GM21423 (cell line): ENCODE measurements around the gene TCF7L2.

ENCODE experiments used
- ATAC-seq: cut with Tn5 transposase; IDR thresholded peaks from one replicate; pipeline ENCODE4 v1.9.1; 2021; ENCODE audit warnings: mild to moderate bottlenecking, moderate library complexity; ENCODE audit not compliant: unreplicated experiment

Gene TCF7L2

DNA sequence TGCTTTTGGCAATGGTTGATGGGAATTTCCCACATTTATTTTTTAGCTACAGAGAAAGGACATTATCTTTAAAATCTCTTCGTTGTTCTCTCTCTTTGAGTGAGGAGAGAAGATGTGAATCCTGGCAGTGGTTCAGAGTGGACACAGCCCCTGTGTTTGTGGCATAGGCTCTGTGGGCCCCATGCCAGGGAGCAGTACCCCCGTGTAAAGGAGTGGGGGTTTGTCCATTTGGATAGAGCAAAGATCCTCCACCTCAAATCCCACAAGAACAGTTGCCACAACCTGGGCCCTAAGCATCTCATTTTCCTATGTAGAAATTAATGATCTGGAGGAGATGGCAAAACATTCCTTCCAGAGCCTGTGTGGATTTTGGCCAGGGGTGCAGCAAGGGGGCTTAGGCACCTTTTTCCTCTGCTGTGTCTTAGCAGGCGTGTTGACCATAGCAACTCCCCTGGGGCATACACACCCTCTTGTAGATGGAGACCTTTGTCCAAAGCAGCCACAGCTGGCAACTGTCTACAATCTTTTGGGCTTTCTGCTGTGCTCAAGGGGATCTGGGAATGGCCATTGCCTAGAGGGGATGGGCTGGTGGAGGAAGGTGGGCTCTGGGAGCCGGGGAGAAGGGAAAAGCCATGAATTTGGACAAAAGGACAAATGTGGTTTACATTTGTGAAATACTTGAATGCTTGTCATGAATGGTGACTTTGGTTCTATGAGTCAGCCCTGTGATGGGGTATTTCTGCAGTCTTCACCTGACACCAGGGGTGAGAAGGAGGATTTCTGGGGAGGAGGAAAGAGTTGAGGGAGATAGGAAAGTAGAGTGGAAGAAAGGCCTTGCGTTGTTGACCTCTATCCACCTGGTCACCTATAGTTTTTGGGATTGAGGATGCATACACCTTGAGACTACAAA, 92.0 kb downstream of the TCF7L2 start:
- ATAC-seq: no peak

DNA sequence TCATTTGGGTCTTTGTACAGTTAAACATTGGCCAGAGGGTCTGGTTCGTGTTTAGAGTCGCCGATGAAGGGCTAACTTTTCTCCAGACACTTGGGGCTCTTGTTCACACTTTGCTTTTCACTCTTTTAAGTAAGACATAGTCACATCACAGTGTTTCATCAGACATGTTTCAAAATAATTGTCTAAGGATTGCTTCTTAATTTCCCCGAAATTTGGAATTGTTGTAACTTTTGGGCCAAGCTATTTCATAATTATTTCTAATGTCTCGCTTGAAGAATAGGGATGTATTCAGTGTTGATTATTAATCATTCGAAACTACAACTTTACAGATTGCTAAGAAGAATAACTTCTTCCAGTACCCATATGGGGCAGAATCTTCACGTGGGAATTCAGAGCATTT, 92.8 kb downstream of the TCF7L2 start:
- no peak for ATAC-seq

DNA sequence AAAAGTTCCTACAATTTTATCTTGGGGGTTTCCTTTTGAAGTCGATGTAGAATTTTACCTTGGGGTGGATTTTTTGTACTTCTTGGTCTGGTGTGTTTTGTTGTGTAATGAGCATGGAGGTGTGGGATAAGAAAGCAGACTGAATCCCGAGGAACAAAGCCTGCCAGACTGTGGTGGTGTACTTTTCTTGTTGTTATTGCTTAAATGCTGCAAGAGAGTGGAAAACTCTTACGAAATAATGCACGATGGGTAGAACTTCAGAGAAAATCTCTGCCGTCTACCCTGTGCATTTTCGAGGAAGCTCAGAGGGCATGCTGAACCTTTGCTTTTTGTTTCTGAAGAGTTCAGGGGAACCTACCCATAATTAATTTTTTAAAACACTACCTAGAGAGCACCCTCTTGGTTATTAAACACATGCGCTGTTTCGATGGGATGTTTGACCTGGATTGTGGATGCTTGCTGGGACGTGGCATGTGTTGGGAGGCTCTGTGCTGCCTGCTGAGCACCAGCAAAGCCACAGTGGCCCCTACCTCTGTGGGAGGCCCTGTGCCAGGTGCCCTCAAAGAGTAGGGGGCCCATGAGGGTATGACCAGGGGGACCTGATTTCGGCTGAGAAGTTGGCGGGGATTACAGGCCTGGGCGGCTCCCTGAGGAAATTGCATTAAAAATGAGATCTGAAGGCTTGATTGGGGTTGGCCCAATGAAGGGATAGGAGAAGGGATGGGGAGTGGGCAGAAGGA, 94.1 kb downstream of the TCF7L2 start:
- ATAC-seq: no peak

DNA sequence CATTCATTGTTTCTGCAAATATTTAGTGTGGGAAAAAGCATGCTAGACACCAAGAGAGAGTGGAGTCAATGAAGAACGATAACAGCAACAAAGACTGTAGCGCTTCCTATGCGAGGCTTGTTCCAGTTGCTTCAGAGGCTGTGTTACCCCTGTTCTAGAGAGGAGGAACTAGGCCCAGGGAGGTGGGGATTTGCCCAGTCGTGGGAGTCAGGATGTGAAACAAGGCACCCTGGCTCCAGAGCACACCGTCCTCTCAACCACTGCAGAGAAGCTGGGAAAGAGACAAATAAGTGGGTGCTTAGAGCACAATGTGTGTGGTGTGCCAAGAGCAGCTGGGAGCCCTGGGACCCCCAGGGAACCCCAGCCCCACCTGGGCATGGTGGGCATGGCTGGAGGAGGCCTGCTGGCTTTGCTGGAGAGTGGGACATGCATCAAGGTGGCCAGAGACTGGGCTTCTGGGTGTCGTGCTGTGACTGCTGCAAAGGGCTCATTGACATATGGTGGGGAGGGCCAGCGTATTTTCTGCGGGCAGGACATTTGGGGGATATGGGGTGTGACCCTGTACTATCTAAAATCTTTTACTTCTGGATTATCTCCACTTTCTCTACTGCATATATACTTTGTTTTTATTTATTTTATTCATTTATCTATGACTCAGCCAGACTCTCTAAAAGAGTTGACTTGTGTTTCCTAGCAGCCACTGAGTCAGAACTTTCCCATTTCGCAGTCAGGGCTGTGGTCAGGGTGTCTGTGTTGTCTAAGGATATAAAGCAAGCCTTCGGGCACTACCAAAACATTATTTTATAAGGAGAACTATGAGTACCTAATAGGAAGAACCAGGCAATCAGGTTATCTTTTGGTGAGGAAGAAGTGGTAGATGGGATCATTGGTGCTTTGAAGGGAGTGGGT, 95.4 kb downstream of the TCF7L2 start:
- no peak for ATAC-seq

DNA sequence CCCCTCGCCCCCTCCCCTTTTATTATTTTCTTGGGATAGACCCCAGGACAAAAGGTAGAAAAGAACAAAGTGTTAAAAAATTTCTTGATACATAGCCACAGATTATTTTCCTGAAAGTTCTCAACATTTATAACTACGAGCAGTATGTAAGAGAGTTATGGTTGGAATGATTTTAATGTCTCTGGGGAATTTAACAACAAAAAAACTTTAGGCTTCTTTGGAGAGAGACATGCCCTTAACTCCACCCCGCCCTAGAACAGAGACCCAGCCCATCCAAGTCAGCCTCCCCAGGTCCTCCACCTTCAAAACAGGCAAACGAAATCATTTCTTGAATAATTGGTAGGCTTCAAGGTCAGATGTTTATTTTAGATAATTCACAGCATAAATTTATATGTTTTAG, 97.1 kb downstream of the TCF7L2 start:
- ATAC-seq: no peak

DNA sequence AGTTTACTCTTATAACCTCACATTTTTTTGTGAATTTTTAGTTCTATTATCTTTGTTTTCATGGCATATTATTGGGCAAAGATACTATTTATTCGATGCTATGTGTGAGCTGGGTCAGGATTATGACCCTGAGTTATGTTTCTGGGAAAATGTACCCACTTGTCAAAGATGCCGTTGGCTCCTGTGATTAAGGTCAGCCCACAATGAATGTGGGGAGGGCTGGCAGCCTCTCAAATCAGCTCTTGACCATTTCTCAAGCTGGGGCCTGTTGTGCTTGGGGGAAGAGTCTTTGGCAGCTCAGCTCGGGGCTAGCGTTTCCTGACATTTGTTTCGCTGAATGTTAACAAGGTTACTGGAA, 97.5 kb downstream of the TCF7L2 start:
- ATAC-seq: no peak

DNA sequence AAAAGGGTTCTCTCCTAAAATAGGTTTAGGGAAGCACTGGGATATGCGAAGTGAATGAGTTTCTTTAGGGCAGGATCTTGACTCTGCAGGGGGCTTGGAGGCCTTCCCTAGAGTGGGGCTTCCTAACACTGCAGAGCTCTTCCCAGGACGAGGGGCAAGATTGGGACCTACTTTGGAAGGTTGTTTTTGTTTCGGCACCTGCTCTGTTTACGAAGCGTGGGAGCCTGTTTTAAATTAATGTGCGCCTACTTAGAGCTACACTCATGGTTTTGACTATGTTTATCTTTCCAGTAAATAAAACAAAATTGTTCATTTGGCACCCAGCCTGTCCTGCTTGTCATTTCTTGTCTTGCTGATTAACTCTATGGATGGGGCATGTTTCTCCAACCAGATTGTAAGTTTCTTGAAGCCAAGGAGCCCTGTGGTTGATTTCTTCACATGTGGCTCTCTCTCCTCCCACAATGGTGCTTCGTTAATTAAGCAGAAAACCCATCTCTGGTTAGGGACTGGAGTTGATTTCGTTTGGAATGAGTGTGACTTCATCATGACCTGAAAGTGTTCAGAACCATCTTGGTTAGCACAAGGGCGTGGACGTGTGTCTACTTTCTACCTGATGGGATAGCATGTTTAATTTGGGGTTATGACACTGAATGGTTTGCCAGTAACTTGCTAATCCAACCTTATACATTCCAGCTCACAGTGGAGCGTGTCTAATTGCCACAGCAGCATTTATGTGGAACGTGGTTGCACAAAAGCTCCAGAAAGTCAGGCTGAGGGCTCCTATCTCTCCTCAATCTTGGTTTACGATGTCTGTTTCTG, 98.1 kb downstream of the TCF7L2 start:
- no peak for ATAC-seq

DNA sequence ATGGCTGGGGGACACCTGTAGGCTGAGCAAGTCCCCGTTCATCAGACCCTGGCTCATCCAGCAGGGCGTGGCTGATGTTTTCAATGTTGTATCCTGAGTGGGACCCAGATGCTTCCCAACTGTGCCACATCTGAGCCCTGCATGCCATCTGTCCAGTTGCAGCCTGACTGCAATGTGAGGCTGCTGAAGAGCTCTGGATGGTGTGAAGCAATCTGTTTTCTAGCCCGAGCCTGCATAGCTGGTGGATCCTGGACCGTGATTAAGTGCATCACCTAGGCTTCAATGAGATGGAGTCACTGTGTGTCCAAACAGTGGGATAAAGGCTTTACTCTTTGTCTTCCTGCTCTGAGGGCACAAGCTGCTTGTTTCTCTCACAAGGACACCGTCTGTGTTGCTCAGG, 99.8 kb downstream of the TCF7L2 start:
- ATAC-seq: no peak

DNA sequence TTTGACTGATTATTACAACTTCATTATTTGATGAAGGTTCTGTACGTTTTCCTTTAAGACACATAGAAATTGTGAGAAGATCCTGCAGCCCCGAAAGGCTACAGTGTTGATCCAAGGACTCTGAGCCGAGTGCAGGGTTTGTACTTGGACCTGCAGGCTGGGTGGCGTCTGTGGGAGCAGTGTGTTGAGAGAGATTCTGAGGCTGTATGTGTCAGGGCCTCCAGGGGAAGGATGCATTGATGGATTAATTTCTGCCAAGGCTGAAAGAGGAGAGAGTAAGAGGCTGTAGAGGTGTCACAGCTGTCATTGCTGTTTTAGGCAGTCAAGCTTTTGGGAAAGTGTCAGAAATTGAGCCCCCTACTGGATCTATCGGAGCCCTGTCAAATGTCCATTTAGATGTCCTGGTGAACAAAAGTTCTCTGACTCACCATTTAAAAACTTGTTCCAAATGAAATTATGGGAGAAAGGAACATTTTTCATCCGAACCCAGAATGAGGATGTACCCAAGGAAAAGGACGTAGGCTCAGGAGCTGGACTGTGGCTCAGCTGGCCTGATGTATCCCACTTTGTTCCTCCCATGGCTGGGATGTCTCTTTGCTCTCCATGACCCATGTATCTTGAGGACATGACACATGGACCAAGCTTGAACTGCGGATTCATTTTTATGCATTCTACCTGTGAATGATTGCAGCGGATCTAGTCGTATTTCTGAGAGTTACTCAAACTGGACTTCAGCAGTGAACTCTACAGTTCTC, 102.2 kb downstream of the TCF7L2 start:
- ATAC-seq: no peak

DNA sequence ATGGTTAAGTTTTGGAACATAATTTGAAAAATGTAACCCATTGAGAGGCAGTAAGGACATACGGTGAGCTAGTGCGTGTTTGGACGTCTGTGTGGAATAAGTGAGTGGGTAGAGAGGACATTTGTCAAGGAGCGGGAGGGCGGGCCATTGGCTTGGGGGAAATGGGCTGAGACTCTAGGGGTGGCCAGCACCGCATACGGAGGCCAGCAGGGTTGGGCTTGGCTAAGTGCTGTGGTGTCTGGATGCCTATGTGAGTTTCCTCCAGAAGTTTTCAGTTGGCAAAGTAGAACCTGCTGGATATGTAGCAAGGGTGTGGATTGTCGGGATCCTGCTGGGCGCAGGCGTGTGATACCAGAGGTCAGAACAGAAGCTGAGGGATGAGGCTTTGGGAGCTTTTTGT, 103.0 kb downstream of the TCF7L2 start:
- no peak for ATAC-seq

DNA sequence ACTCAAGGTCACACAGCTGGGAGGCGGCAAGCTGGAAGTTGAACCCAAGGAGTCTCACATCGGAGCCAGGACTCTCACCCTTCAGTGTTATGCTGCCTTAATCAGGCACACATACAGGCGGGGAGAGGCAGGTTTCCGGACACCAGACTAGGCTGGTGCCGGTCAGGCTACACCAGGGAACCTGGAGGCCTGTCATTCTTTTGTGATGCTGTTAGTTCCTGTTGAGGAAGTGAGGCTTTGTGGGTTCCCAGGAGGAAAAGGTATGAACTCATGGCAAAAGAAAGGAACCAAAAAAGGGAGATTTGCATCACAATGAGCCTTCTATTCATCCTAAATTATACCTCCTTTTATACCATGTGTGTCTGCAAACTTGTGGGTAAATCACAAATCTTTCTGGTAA, 103.8 kb downstream of the TCF7L2 start:
- ATAC-seq: no peak

DNA sequence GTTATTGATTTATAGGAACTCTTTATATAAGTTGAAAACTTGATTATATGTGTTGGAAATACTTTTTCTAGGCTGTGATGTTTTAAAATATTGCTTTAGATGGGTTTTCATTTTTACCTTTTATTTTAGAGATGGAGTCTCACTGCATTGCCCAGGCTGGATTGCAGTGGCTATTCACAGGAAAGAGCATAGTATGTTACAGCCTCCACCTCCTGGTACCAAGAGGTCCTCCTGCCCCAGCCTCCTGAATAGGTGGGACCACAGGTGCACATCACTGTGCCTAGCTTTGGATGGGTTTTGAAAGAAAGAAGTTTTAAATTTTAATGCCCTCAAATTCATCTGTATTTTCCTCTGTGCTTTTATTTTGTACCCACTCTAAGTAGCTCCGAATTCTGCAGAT, 105.4 kb downstream of the TCF7L2 start:
- no peak for ATAC-seq

DNA sequence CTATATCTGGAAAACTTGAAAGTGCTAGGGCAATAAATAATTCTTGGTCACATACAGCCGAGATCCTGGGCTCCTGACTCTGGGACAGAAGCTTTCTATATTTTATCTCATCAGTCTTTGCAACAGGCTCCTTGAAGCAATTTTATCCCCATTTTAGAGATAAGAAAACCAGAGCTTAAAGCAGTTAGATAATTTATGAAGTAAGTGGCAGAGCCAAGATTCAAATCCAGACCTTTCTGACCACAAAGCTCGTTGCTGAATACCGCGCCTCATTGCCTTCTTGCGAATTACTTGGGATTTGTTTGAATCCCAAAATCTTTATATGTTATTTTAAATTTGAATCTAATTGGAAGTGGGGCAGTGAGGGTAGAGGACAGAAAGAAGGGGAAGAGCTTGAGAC, 106.0 kb downstream of the TCF7L2 start:
- ATAC-seq: no peak

DNA sequence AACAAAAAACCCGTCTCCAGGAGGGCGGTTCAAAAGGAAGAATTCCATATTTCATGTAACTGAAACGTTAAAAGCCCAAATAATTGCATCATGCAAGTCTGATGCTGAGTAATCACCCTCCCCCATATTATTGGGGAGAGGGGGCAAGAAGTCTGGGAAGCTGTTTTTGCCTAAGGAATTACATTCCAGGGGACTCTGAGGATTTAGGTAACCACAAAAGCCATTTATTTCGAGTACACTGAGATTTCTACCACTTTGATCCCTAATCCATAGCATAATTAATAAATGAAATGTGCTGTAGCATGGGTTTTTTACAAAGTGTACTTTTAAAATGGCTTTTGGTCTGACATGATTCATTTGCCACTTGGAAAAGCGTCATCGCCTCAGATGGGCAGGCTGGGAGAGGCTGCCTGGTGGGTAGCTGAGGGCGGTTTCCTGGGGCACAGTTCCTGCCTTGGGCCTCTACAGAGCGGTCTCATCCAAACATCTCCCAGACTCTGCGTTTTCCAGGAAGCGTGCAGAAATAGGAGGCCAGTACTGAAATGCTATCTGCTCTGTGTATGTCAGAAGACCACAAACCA, 106.5 kb downstream of the TCF7L2 start:
- no peak for ATAC-seq

DNA sequence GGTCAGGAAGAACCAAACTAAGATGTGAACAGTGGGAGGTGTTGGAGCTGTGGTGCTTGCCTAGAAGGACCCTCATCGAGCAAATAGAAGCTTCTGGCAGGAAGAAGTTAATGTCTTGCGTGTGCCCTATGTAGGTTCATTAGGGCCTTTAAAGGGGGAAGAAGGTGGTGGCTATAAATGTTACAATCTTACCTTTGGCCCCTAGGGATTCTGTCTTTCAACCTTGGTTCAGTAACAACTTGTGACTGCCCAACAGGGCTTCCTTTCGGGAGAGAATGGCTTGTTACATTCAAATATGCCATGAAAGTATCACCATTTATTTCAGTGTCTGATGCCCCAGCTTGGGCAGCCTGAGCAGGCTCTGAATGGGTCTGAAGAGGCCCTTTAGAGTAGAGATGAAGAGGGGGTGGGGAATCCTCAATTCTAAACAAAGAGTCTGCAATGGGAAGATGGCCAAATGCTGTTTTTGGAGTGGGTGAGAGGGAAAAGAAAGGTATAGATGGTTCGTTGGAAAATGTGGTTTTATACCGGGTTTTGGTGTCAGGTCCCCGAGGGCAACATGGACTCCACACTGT, 108.0 kb downstream of the TCF7L2 start:
- no peak for ATAC-seq

DNA sequence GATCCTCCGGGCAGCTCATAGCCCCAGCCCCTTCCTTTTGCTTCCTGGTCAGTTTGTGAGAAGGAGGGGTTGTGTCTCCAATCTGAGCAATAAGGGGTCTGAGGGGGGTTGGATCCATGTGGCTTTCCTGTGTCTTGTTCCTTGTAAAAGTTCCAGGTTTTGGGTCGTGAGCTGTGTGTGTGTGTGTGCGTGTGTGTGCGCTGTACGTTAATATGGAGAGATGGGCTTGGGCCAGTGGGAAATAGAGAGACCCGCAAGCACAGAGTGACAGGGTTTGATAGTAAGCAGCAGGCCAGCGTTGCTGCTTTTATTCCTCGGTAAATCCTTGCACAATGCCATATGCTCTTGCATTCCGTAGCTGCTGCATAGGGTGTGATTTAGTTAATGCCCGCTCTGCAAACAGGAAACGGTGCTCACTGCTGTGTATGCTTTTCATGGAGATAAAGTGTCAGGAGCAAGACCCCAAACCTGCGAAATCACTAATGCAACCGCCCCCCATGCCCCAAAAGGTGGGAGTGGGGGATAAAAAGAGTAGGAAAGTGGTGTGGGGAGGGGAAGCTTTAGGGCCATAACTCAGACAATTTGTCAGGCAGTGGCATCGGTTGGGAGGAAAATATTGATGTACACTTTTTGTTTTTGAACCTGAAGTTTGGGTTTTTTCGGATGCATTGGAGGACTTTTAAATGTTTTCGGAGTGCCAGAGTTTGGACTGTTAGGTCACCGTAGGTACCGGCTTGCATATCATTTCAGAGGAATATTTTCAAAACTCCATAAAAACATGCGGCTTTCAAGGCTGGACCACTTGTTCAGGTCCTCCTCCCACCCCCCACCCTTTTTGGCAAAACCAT, 108.7 kb downstream of the TCF7L2 start:
- no peak for ATAC-seq

DNA sequence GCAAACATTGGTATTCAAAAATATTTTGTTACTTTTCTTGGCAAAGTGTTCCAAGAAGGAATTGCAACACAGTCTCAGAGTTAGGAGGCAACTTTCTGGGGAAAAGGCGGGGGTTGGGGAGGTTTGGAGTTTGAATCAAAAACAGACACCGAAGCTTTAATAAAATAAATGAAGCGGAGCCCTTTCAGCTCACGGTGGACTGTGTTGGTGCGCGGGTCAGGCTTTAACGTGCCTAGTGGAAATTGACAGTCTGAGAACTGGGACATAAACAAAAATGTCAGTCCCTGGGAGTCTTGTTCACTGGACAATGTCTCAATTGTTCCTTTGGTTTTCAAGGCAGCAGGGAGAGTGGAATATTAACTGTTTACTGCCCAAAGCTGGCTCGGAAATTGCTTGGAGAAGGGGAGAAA, 109.3 kb downstream of the TCF7L2 start:
- ATAC-seq: no peak
